ENCODE measurements around the gene TACC2. TPM values are rescaled to one million over a fixed set of nuclear protein-coding genes. Genes with fewer than 3 reads are reported as not detected.

TACC2 gene
- total and polyA plus RNA-seq, 2 donors (not counting 1 experiment from before 2014, with no cell fraction given) = not detected

Small RNAs within 50 kb of the gene (small RNA-seq; reads per million reads assigned to genes)
- gene RF02219 (ENCODE audit: insufficient read length, low read depth, low replicate concordance) = not detected

Other genes starting within 250 kb of the TACC2 start
- gene ATE1, start 61.1 kb upstream of the TACC2 start, total RNA-seq = 32.0 and 40.3 TPM in 2 replicates
- gene ATE1, start 61.1 kb upstream of the TACC2 start, polyA plus RNA-seq = 6.4 and 8.2 TPM in 2 replicates
- gene NSMCE4A, start 13.9 kb upstream of the TACC2 start, total RNA-seq = 89.7 and 91.0 TPM in 2 replicates
- 92.4 and 102 TPM in 2 replicates for gene NSMCE4A, start 13.9 kb upstream of the TACC2 start, polyA plus RNA-seq

Measured in B cell (primary cell).